WTC11 (cell line): ENCODE measurements around the gene ZER1. TPM values are rescaled to one million over a fixed set of nuclear protein-coding genes. Genes with fewer than 3 reads are reported as not detected.
"Not testable (repeated sequence)": the region's sequence is repeated elsewhere in the genome, so short reads cannot be mapped to it uniquely, and the experiment has no call there.

Experiments used
- ATAC-seq: fragments of 200-7000 bp; cut with Tn5 transposase; 2 replicates; pipeline ENCODE4 v1.10.0; 2021; ENCODE audit warnings: mild to moderate bottlenecking, moderate library complexity
- CTCF ChIA-PET: fragments of 300-600 bp; sonication (Branson Sonifier 250); formaldehyde crosslinking; loops from one replicate; lab custom pipeline; 2021; ENCODE audit warnings: antibody characterized with exemption; lab: Charles Lee
- POLR2A ChIA-PET: fragments of 350-600 bp; sonication (Branson Sonifier 250); formaldehyde crosslinking; loops from one replicate; lab custom pipeline; 2021; ENCODE audit warnings: antibody characterized with exemption; lab: Charles Lee
- DNase-seq: peaks from one replicate; pipeline ENCODE4 v3.0.0; 2021; ENCODE audit warnings: low spot score
- H3K27ac Mint-ChIP-seq: 2 replicates; pipeline ENCODE4 v1.8.0; 2021; ENCODE audit warnings: mixed read lengths
- H3K27me3 Mint-ChIP-seq: 2 replicates; pipeline ENCODE4 v1.8.0; 2021; ENCODE audit warnings: low read depth, mild to moderate bottlenecking, moderate library complexity, mixed read lengths
- H3K36me3 Mint-ChIP-seq: 2 replicates; pipeline ENCODE4 v1.8.0; 2021; ENCODE audit warnings: mixed read lengths
- H3K4me1 Mint-ChIP-seq: 2 replicates; pipeline ENCODE4 v1.8.0; 2022; ENCODE audit warnings: mixed read lengths
- H3K4me3 Mint-ChIP-seq: 2 replicates; pipeline ENCODE4 v1.8.0; 2021; ENCODE audit warnings: mild to moderate bottlenecking, moderate library complexity, mixed read lengths
- H3K9me3 Mint-ChIP-seq: 2 replicates; pipeline ENCODE4 v1.8.0; 2021; ENCODE audit warnings: mixed read lengths
- CREB1 ChIP-seq: sonication (generic); formaldehyde crosslinking; IDR thresholded peaks from 2 replicates; pipeline ENCODE4 v1.8.0; 2023; ENCODE audit warnings: mild to moderate bottlenecking, missing genetic modification reagents
- ZBTB21 ChIP-seq: sonication (generic); formaldehyde crosslinking; IDR thresholded peaks from 2 replicates; pipeline ENCODE4 v1.8.1; 2023; ENCODE audit warnings: mild to moderate bottlenecking, missing genetic modification reagents, borderline replicate concordance
- ZNF138 ChIP-seq: sonication (generic); formaldehyde crosslinking; conservative IDR thresholded peaks from 2 replicates; pipeline ENCODE4 v1.8.1; 2022; ENCODE audit warnings: mild to moderate bottlenecking, moderate library complexity, missing genetic modification reagents
- total RNA-seq: library from RNA; stranded (reverse); gene quantifications from 3 replicates; pipeline ENCODE4 v1.2.3, GENCODE V29; 2021
- TF ChIP-seq, protein P1 (sequence below): sonication (generic); formaldehyde crosslinking; IDR thresholded peaks from 2 replicates; pipeline ENCODE4 v1.8.0; 2023; ENCODE audit warnings: missing genetic modification reagents, mild to moderate bottlenecking, borderline replicate concordance
- TF ChIP-seq, protein P2 (sequence below): fragments of 250-450 bp; sonication (Bioruptor Pico); IDR thresholded peaks from 2 replicates; pipeline ENCODE4 v1.9.0; 2021; ENCODE audit warnings: mild to moderate bottlenecking
- TF ChIP-seq, protein P3 (sequence below): sonication (generic); formaldehyde crosslinking; IDR thresholded peaks from 2 replicates; pipeline ENCODE4 v1.8.1; 2023; ENCODE audit warnings: mild to moderate bottlenecking, moderate library complexity, missing genetic modification reagents
- TF ChIP-seq, protein P4 (sequence below): sonication (generic); formaldehyde crosslinking; IDR thresholded peaks from 2 replicates; pipeline ENCODE4 v1.8.0; 2022; ENCODE audit warnings: mild to moderate bottlenecking, missing genetic modification reagents
- TF ChIP-seq, protein P5 (sequence below): sonication (generic); formaldehyde crosslinking; IDR thresholded peaks from 2 replicates; pipeline ENCODE4 v1.8.1; 2022; ENCODE audit warnings: low read depth, missing genetic modification reagents, borderline replicate concordance
- TF ChIP-seq, protein P6 (sequence below): sonication (generic); formaldehyde crosslinking; IDR thresholded peaks from 2 replicates; pipeline ENCODE4 v1.8.1; 2022; ENCODE audit warnings: missing genetic modification reagents, borderline replicate concordance

The ZER1 gene
- total RNA-seq, 1 experiment from 2014 or later: 23.8 TPM

DNA sequence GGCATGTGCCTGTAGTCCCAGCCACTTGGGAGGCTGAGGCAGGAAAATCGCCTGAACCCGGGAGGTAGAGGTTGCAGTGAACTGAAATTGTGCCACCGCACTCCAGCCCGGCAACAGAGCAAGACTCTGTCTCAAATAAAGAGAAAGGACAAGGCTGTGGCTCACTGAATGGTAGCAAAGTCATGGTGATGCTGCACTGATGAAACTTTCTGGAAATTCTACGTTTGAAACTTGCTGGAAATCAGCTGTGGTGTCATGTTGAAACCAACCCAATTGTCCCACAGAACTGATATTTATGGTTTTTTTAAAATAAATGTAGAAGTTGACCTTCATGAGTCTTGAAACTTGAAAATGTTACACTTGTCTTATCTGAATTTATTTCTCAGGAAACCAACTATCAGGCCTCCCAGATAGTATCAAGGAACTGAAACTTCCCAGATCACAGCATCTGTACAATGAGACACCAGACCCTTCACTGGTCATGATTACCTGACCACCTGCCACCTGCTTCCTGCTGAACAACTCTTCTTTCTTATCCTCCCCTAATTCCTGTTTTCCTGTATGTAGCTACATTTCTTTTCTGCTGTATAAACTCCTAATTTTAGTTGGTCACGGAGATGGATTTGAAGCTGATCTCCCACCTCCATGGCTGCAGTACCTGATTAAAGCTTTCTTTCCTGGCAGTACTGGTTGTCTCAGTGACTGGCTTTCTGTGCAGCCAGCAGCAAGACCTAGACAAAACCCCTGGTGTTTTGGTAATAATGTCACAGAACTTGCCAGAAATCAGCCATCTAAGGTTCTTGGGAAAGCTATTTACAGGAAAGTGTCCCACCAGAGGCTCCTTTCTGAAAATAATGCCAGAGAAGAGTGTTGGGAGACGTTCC lies 9.7 kb upstream of the ZER1 start (continued):
- TF ChIP-seq, protein P1, sequence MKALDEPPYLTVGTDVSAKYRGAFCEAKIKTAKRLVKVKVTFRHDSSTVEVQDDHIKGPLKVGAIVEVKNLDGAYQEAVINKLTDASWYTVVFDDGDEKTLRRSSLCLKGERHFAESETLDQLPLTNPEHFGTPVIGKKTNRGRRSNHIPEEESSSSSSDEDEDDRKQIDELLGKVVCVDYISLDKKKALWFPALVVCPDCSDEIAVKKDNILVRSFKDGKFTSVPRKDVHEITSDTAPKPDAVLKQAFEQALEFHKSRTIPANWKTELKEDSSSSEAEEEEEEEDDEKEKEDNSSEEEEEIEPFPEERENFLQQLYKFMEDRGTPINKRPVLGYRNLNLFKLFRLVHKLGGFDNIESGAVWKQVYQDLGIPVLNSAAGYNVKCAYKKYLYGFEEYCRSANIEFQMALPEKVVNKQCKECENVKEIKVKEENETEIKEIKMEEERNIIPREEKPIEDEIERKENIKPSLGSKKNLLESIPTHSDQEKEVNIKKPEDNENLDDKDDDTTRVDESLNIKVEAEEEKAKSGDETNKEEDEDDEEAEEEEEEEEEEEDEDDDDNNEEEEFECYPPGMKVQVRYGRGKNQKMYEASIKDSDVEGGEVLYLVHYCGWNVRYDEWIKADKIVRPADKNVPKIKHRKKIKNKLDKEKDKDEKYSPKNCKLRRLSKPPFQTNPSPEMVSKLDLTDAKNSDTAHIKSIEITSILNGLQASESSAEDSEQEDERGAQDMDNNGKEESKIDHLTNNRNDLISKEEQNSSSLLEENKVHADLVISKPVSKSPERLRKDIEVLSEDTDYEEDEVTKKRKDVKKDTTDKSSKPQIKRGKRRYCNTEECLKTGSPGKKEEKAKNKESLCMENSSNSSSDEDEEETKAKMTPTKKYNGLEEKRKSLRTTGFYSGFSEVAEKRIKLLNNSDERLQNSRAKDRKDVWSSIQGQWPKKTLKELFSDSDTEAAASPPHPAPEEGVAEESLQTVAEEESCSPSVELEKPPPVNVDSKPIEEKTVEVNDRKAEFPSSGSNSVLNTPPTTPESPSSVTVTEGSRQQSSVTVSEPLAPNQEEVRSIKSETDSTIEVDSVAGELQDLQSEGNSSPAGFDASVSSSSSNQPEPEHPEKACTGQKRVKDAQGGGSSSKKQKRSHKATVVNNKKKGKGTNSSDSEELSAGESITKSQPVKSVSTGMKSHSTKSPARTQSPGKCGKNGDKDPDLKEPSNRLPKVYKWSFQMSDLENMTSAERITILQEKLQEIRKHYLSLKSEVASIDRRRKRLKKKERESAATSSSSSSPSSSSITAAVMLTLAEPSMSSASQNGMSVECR (CRISPR knock-in tag): no peak
- TF ChIP-seq, protein P2, sequence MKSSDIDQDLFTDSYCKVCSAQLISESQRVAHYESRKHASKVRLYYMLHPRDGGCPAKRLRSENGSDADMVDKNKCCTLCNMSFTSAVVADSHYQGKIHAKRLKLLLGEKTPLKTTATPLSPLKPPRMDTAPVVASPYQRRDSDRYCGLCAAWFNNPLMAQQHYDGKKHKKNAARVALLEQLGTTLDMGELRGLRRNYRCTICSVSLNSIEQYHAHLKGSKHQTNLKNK (CRISPR knock-in tag): no peak
- TF ChIP-seq CREB1 (CRISPR knock-in tag): no peak
- TF ChIP-seq, protein P3, sequence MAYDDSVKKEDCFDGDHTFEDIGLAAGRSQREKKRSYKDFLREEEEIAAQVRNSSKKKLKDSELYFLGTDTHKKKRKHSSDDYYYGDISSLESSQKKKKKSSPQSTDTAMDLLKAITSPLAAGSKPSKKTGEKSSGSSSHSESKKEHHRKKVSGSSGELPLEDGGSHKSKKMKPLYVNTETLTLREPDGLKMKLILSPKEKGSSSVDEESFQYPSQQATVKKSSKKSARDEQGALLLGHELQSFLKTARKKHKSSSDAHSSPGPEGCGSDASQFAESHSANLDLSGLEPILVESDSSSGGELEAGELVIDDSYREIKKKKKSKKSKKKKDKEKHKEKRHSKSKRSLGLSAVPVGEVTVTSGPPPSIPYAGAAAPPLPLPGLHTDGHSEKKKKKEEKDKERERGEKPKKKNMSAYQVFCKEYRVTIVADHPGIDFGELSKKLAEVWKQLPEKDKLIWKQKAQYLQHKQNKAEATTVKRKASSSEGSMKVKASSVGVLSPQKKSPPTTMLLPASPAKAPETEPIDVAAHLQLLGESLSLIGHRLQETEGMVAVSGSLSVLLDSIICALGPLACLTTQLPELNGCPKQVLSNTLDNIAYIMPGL (CRISPR knock-in tag): no peak
- no peak for TF ChIP-seq ZNF138 (CRISPR knock-in tag)
- TF ChIP-seq, protein P4, sequence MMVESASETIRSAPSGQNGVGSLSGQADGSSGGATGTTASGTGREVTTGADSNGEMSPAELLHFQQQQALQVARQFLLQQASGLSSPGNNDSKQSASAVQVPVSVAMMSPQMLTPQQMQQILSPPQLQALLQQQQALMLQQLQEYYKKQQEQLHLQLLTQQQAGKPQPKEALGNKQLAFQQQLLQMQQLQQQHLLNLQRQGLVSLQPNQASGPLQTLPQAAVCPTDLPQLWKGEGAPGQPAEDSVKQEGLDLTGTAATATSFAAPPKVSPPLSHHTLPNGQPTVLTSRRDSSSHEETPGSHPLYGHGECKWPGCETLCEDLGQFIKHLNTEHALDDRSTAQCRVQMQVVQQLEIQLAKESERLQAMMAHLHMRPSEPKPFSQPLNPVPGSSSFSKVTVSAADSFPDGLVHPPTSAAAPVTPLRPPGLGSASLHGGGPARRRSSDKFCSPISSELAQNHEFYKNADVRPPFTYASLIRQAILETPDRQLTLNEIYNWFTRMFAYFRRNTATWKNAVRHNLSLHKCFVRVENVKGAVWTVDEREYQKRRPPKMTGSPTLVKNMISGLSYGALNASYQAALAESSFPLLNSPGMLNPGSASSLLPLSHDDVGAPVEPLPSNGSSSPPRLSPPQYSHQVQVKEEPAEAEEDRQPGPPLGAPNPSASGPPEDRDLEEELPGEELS (CRISPR knock-in tag): no peak
- TF ChIP-seq, protein P5, sequence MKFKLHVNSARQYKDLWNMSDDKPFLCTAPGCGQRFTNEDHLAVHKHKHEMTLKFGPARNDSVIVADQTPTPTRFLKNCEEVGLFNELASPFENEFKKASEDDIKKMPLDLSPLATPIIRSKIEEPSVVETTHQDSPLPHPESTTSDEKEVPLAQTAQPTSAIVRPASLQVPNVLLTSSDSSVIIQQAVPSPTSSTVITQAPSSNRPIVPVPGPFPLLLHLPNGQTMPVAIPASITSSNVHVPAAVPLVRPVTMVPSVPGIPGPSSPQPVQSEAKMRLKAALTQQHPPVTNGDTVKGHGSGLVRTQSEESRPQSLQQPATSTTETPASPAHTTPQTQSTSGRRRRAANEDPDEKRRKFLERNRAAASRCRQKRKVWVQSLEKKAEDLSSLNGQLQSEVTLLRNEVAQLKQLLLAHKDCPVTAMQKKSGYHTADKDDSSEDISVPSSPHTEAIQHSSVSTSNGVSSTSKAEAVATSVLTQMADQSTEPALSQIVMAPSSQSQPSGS: no peak

DNA sequence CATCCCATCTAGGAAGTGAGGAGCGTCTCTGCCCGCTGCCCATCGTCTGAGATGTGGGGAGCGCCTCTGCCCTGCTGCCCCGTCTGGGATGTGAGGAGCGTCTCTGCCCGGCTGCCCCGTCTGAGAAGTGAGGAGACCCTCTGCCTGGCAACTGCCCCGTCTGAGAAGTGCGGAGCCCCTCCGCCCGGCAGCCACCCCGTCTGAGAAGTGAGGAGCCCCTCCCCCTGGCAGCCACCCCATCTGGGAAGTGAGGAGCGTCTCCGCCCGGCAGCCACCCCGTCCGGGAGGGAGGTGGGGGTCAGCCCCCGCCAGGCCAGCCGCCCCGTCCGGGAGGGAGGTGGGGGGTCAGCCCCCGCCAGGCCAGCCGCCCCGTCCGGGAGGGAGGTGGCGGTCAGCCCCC lies 8.4 kb upstream of the ZER1 start:
- DNase-seq, H3K36me3 Mint-ChIP-seq, ATAC-seq, H3K4me3 Mint-ChIP-seq, H3K27ac Mint-ChIP-seq, H3K4me1 Mint-ChIP-seq, POLR2A ChIA-PET, CTCF ChIA-PET: not testable (repeated sequence)
- peaks cover 22% of the 10 kb centered on the region for H3K27me3 Mint-ChIP-seq
- peaks cover 17% of the 10 kb centered on the region for H3K9me3 Mint-ChIP-seq

DNA sequence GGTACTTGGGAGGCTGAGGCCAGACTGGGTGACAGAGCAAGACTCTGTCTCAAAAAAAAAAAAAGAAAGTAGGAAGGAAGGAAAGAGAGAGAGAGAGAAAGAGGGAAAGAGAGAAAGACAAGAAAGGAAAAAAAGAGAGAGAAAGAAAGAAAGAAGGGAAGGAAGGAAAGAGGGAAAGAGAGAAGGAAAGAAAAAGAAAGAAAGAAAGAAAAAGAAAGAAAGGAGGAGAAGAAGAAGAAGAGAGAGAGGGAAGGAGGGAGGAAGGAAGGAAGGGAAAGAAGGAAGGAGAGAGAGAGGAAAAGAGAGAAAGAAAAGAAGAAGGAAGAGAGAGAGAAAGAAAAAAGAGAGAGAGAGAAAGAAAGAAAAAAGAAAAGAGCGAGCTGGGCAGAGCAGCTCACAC lies 3.1 kb upstream of the ZER1 start:
- TF ChIP-seq, protein P6, sequence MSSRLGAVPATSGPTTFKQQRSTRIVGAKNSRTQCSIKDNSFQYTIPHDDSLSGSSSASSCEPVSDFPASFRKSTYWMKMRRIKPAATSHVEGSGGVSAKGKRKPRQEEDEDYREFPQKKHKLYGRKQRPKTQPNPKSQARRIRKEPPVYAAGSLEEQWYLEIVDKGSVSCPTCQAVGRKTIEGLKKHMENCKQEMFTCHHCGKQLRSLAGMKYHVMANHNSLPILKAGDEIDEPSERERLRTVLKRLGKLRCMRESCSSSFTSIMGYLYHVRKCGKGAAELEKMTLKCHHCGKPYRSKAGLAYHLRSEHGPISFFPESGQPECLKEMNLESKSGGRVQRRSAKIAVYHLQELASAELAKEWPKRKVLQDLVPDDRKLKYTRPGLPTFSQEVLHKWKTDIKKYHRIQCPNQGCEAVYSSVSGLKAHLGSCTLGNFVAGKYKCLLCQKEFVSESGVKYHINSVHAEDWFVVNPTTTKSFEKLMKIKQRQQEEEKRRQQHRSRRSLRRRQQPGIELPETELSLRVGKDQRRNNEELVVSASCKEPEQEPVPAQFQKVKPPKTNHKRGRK (CRISPR knock-in tag): 0 out of 2 replicates have a peak, but pooled peaks have one; percentile 30
- no peak for TF ChIP-seq ZBTB21 (CRISPR knock-in tag)
- peaks cover 6% of the 10 kb centered on the region; the same call in 1 of the 2 replicates for H3K9me3 Mint-ChIP-seq
- H3K4me1 Mint-ChIP-seq: peaks cover 9% of the 10 kb centered on the region
- ChIA-PET POLR2A (no interaction called here), CTCF (no interaction called here)
- no peak for DNase-seq
- peaks cover 11% of the 10 kb centered on the region for H3K27me3 Mint-ChIP-seq
- no peak overlapping the region for H3K27ac Mint-ChIP-seq
- H3K4me3 Mint-ChIP-seq: no peak overlapping the region
- H3K36me3 Mint-ChIP-seq: no peaks in the 10 kb centered on the region
- ATAC-seq: no peak
